Measurements from ENCODE around the gene SEZ6.

Gene SEZ6

GRCh38 chr17:29019475-29020181 is 13.8 kb upstream of the SEZ6 start:
- no peak for DNase-seq (ENCODE audit: low read depth, low spot score)
- Histone ChIP-seq H3K4me1 (ENCODE audit: control insufficient read depth, insufficient read depth, low read length) (peaks cover 13% of the 10 kb centered on the region), H3K4me3 (ENCODE audit: low read length) (no peak overlapping the region), H3K36me3 (ENCODE audit: control insufficient read depth, insufficient read depth, low read length) (no peaks in the 10 kb centered on the region), H3K27ac (ENCODE audit: low read length) (no peak overlapping the region), H3K27me3 (ENCODE audit: control insufficient read depth, insufficient read depth, low read length) (no peaks in the 10 kb centered on the region), H3K9me3 (ENCODE audit: control insufficient read depth, insufficient read depth, low read length) (no peaks in the 10 kb centered on the region)
- no CpG with 5 or more reads among the region's 39 CpGs for WGBS (ENCODE audit: insufficient coverage, insufficient read length)

- H3K36me3 ChIP-seq (ENCODE audit: control insufficient read depth, insufficient read depth, low read length), result no peaks in the 10 kb centered on the region
- H3K4me3 ChIP-seq (ENCODE audit: low read length), result no peak overlapping the region
- DNase-seq (ENCODE audit: low read depth, low spot score), result no peak
- no peaks in the 10 kb centered on the region for H3K9me3 ChIP-seq (ENCODE audit: control insufficient read depth, insufficient read depth, low read length)
- H3K27me3 ChIP-seq (ENCODE audit: control insufficient read depth, insufficient read depth, low read length), result no peaks in the 10 kb centered on the region
- peaks cover 13% of the 10 kb centered on the region for H3K4me1 ChIP-seq (ENCODE audit: control insufficient read depth, insufficient read depth, low read length)
- H3K27ac ChIP-seq (ENCODE audit: low read length), result no peak overlapping the region
- WGBS (ENCODE audit: insufficient coverage, insufficient read length), result no CpG with 5 or more reads among the region's 6 CpGs
Observed at GRCh38 chr17:29018788-29019474, 13.1 kb upstream of the SEZ6 start.

GRCh38 chr17:29016345-29017210 is 10.7 kb upstream of the SEZ6 start:
- Histone ChIP-seq H3K4me3 (ENCODE audit: low read length) (no peak overlapping the region), H3K27ac (ENCODE audit: low read length) (no peak overlapping the region), H3K36me3 (ENCODE audit: control insufficient read depth, insufficient read depth, low read length) (no peaks in the 10 kb centered on the region), H3K4me1 (ENCODE audit: control insufficient read depth, insufficient read depth, low read length) (peaks cover 13% of the 10 kb centered on the region), H3K9me3 (ENCODE audit: control insufficient read depth, insufficient read depth, low read length) (no peaks in the 10 kb centered on the region), H3K27me3 (ENCODE audit: control insufficient read depth, insufficient read depth, low read length) (no peaks in the 10 kb centered on the region)
- DNase-seq (ENCODE audit: low read depth, low spot score), result no peak
- WGBS (ENCODE audit: insufficient coverage, insufficient read length), result no CpG with 5 or more reads among the region's 13 CpGs

GRCh38 chr17:29014716-29015115 is 8.9 kb upstream of the SEZ6 start:
- Histone ChIP-seq H3K4me1 (ENCODE audit: control insufficient read depth, insufficient read depth, low read length) (peaks cover 15% of the 10 kb centered on the region), H3K9me3 (ENCODE audit: control insufficient read depth, insufficient read depth, low read length) (no peaks in the 10 kb centered on the region), H3K27me3 (ENCODE audit: control insufficient read depth, insufficient read depth, low read length) (no peaks in the 10 kb centered on the region), H3K27ac (ENCODE audit: low read length) (no peak overlapping the region), H3K36me3 (ENCODE audit: control insufficient read depth, insufficient read depth, low read length) (no peaks in the 10 kb centered on the region), H3K4me3 (ENCODE audit: low read length) (no peak overlapping the region)
- no CpG with 5 or more reads among the region's 5 CpGs for WGBS (ENCODE audit: insufficient coverage, insufficient read length)
- no peak for DNase-seq (ENCODE audit: low read depth, low spot score)

- H3K27ac ChIP-seq (ENCODE audit: low read length), result no peak overlapping the region
- H3K9me3 ChIP-seq (ENCODE audit: control insufficient read depth, insufficient read depth, low read length), result no peaks in the 10 kb centered on the region
- H3K36me3 ChIP-seq (ENCODE audit: control insufficient read depth, insufficient read depth, low read length), result no peaks in the 10 kb centered on the region
- no peak overlapping the region for H3K4me3 ChIP-seq (ENCODE audit: low read length)
- H3K27me3 ChIP-seq (ENCODE audit: control insufficient read depth, insufficient read depth, low read length), result no peaks in the 10 kb centered on the region
- WGBS (ENCODE audit: insufficient coverage, insufficient read length), result no CpG with 5 or more reads among the region's 1 CpG
- DNase-seq (ENCODE audit: low read depth, low spot score), result no peak
- H3K4me1 ChIP-seq (ENCODE audit: control insufficient read depth, insufficient read depth, low read length), result peaks cover 6% of the 10 kb centered on the region
Observed at GRCh38 chr17:29012535-29012934, 6.7 kb upstream of the SEZ6 start.

GRCh38 chr17:29010586-29010985 is 4.8 kb upstream of the SEZ6 start:
- Histone ChIP-seq H3K4me3 (ENCODE audit: low read length) (no peak overlapping the region), H3K4me1 (ENCODE audit: control insufficient read depth, insufficient read depth, low read length) (peaks cover 6% of the 10 kb centered on the region), H3K27ac (ENCODE audit: low read length) (no peak overlapping the region), H3K27me3 (ENCODE audit: control insufficient read depth, insufficient read depth, low read length) (no peaks in the 10 kb centered on the region), H3K9me3 (ENCODE audit: control insufficient read depth, insufficient read depth, low read length) (no peaks in the 10 kb centered on the region), H3K36me3 (ENCODE audit: control insufficient read depth, insufficient read depth, low read length) (no peaks in the 10 kb centered on the region)
- WGBS (ENCODE audit: insufficient coverage, insufficient read length), result no CpG with 5 or more reads among the region's 7 CpGs
- no peak for DNase-seq (ENCODE audit: low read depth, low spot score)

- peaks cover 8% of the 10 kb centered on the region for H3K4me1 ChIP-seq (ENCODE audit: control insufficient read depth, insufficient read depth, low read length)
- H3K36me3 ChIP-seq (ENCODE audit: control insufficient read depth, insufficient read depth, low read length), result no peaks in the 10 kb centered on the region
- H3K4me3 ChIP-seq (ENCODE audit: low read length), result no peak overlapping the region
- H3K27me3 ChIP-seq (ENCODE audit: control insufficient read depth, insufficient read depth, low read length), result peaks cover 2% of the 10 kb centered on the region; the same call in 1 of the 2 replicates
- H3K27ac ChIP-seq (ENCODE audit: low read length), result no peak overlapping the region
- H3K9me3 ChIP-seq (ENCODE audit: control insufficient read depth, insufficient read depth, low read length), result no peaks in the 10 kb centered on the region
- no CpG with 5 or more reads among the region's 3 CpGs for WGBS (ENCODE audit: insufficient coverage, insufficient read length)
- DNase-seq (ENCODE audit: low read depth, low spot score), result no peak
Observed at GRCh38 chr17:29010129-29010528, 4.3 kb upstream of the SEZ6 start.

- H3K9me3 ChIP-seq (ENCODE audit: control insufficient read depth, insufficient read depth, low read length), result no peaks in the 10 kb centered on the region
- no CpG with 5 or more reads among the region's 3 CpGs for WGBS (ENCODE audit: insufficient coverage, insufficient read length)
- H3K36me3 ChIP-seq (ENCODE audit: control insufficient read depth, insufficient read depth, low read length), result no peaks in the 10 kb centered on the region
- H3K27me3 ChIP-seq (ENCODE audit: control insufficient read depth, insufficient read depth, low read length), result peaks cover 6% of the 10 kb centered on the region; the same call in 1 of the 2 replicates
- no peak overlapping the region for H3K27ac ChIP-seq (ENCODE audit: low read length)
- H3K4me1 ChIP-seq (ENCODE audit: control insufficient read depth, insufficient read depth, low read length), result peaks cover 10% of the 10 kb centered on the region
- no peak overlapping the region for H3K4me3 ChIP-seq (ENCODE audit: low read length)
- DNase-seq (ENCODE audit: low read depth, low spot score), result no peak
Observed at GRCh38 chr17:29008591-29008990, 2.8 kb upstream of the SEZ6 start.

- Histone ChIP-seq H3K4me3 (ENCODE audit: low read length) (no peak overlapping the region), H3K4me1 (ENCODE audit: control insufficient read depth, insufficient read depth, low read length) (peaks cover 12% of the 10 kb centered on the region), H3K27me3 (ENCODE audit: control insufficient read depth, insufficient read depth, low read length) (peaks cover 6% of the 10 kb centered on the region; the same call in 1 of the 2 replicates), H3K36me3 (ENCODE audit: control insufficient read depth, insufficient read depth, low read length) (no peaks in the 10 kb centered on the region), H3K9me3 (ENCODE audit: control insufficient read depth, insufficient read depth, low read length) (no peaks in the 10 kb centered on the region), H3K27ac (ENCODE audit: low read length) (no peak overlapping the region)
- WGBS (ENCODE audit: insufficient coverage, insufficient read length), result no CpG with 5 or more reads among the region's 2 CpGs
- no peak for DNase-seq (ENCODE audit: low read depth, low spot score)
Observed at GRCh38 chr17:29007860-29008455, 2.1 kb upstream of the SEZ6 start.

GRCh38 chr17:29007456-29007855 is 1.6 kb upstream of the SEZ6 start:
- no peak for DNase-seq (ENCODE audit: low read depth, low spot score)
- no peak overlapping the region for H3K4me3 ChIP-seq (ENCODE audit: low read length)
- H3K36me3 ChIP-seq (ENCODE audit: control insufficient read depth, insufficient read depth, low read length), result no peaks in the 10 kb centered on the region
- no peak overlapping the region for H3K27ac ChIP-seq (ENCODE audit: low read length)
- WGBS (ENCODE audit: insufficient coverage, insufficient read length), result no CpG with 5 or more reads among the region's 2 CpGs
- H3K9me3 ChIP-seq (ENCODE audit: control insufficient read depth, insufficient read depth, low read length), result no peaks in the 10 kb centered on the region
- H3K4me1 ChIP-seq (ENCODE audit: control insufficient read depth, insufficient read depth, low read length), result peaks cover 13% of the 10 kb centered on the region
- peaks cover 6% of the 10 kb centered on the region; the same call in 1 of the 2 replicates for H3K27me3 ChIP-seq (ENCODE audit: control insufficient read depth, insufficient read depth, low read length)
